HL-60 (cell line): Measurements from ENCODE around the gene OVCA2.

Experiments
- CTCF ChIP-seq: IDR thresholded peaks from one replicate; pipeline ENCODE4 v1.5.1; 2011; ENCODE audit warnings: low read length, control low read depth, inconsistent platforms; ENCODE audit not compliant: insufficient read depth
- REST ChIP-seq: IDR thresholded peaks from 2 replicates; pipeline ENCODE4 v1.6.1; 2012; ENCODE audit warnings: low read depth; ENCODE audit not compliant: insufficient replicate concordance

DNA sequence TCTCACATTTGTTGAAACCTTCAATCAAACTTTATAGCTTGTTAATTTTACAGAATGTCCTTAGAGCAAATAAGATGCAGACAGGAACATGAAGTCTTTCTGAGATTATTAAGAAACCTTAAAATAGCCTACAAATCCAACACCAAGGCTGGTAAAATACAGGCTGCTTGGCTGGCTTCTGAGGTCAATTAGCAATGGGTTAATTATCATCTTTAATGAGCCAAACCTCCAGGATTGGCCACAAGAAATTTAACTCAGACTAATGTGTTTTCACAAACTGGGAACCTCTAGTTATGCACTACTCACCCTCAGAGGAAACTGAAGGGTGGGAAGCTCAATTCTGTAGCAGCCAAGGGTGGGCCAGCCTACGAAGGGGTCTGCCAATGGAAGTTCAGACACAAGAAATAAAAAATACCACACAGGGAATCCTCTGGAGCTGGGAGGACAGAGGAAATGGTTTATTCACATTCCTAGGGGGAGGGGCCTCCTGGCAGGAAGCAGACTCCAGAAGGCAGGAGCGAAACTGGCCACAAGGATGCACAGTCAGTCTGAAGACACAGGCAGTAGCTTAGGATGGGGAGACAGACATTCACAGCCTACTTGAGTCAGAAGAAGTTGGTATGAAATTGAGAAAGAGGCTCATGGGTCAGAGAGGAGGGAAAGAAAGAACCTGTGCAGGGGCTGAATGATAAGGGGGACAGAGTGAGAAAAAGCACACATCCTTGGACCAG, 49.1 kb downstream of the OVCA2 start:
- no peak for TF ChIP-seq CTCF
- no peak for TF ChIP-seq REST
